Nephron (organoid): Measurements from ENCODE around the gene C10orf105.

ENCODE experiments used
- H3K27ac Mint-ChIP-seq, 3 experiments: 2 replicates each; pipeline ENCODE4 v1.8.0; 2020; ENCODE audit warnings: mixed read lengths in 3 of 3, mild to moderate bottlenecking in 2 of 3, moderate library complexity in 1 of 3
- H3K27me3 Mint-ChIP-seq: 2 replicates; pipeline ENCODE4 v1.8.0; 2021; ENCODE audit warnings: low read depth, mild to moderate bottlenecking, moderate library complexity, mixed read lengths
- H3K36me3 Mint-ChIP-seq: 2 replicates; pipeline ENCODE4 v1.8.0; 2020; ENCODE audit warnings: low read depth, mixed read lengths
- H3K4me1 Mint-ChIP-seq: 2 replicates; pipeline ENCODE4 v1.8.0; 2020; ENCODE audit warnings: mixed read lengths
- H3K4me3 Mint-ChIP-seq, 3 experiments: 2 replicates each; pipeline ENCODE4 v1.8.0; 2020; ENCODE audit warnings: mild to moderate bottlenecking in 3 of 3, mixed read lengths in 3 of 3, moderate library complexity in 2 of 3
- H3K9me3 Mint-ChIP-seq: 2 replicates; pipeline ENCODE4 v1.8.0; 2020; ENCODE audit warnings: mixed read lengths
- TF ChIP-seq, protein P1 (sequence below), 3 experiments: fragments of 200-600 bp; sonication (generic); IDR thresholded peaks; one replicate each; pipeline ENCODE4 v1.5.0; 2021; ENCODE audit warnings: antibody characterized with exemption in 3 of 3; ENCODE audit not compliant: unreplicated experiment in 3 of 3

C10orf105 gene

DNA sequence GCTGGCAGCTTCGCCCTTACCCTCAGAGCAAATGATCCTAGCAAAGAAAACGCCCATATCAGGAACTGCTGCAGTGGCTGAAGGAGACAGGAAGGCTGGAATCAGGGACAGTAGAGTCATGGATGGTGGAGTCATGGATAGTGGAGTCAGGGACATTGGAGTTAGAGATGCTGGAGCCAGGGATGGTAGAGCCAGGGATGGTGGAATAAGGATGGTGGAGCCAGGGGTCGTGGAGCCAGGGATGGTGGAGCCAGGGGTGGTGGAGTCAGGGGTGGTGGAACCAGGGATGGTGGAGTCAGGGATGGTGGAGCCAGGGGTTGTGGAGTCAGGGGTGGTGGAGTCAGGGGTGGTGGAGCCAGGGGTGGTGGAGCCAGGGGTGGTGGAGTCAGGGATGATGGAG, 31.3 kb downstream of the C10orf105 start:
- H3K9me3 Mint-ChIP-seq = peaks cover 3% of the 10 kb centered on the region
- TF ChIP-seq, protein P1, sequence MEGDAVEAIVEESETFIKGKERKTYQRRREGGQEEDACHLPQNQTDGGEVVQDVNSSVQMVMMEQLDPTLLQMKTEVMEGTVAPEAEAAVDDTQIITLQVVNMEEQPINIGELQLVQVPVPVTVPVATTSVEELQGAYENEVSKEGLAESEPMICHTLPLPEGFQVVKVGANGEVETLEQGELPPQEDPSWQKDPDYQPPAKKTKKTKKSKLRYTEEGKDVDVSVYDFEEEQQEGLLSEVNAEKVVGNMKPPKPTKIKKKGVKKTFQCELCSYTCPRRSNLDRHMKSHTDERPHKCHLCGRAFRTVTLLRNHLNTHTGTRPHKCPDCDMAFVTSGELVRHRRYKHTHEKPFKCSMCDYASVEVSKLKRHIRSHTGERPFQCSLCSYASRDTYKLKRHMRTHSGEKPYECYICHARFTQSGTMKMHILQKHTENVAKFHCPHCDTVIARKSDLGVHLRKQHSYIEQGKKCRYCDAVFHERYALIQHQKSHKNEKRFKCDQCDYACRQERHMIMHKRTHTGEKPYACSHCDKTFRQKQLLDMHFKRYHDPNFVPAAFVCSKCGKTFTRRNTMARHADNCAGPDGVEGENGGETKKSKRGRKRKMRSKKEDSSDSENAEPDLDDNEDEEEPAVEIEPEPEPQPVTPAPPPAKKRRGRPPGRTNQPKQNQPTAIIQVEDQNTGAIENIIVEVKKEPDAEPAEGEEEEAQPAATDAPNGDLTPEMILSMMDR (IDR thresholded peaks at IDR 0.05; ENCODE audit: unreplicated experiment in 3 of 3) = no peak
- peaks cover 4% of the 10 kb centered on the region for H3K36me3 Mint-ChIP-seq
- peaks cover 9% of the 10 kb centered on the region for H3K4me1 Mint-ChIP-seq
- peak overlapping the region in 1 of 3 experiments; percentile 21 for H3K4me3 Mint-ChIP-seq
- H3K27ac Mint-ChIP-seq = peak overlapping the region in 1 of 3 experiments; percentile 62
- H3K27me3 Mint-ChIP-seq = peaks cover 19% of the 10 kb centered on the region

DNA sequence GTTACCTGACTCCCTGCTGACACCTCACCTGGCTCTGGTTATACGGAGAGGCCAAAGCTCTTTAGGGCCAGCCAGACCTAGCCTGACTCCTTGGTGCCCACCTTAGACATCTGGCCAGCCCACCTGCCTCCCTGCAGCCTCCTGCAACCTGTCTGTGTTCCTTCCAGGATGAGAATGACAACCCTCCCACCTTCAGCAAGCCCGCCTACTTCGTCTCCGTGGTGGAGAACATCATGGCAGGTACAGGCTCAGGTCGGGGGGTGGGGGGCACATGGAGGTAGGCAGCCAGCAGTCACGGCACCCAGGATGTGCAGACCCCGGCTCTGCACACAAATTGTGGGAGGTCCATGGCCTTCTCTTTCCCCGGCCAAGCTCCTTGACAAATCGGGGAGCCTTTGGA, 32.1 kb downstream of the C10orf105 start:
- peaks cover 3% of the 10 kb centered on the region for H3K9me3 Mint-ChIP-seq
- H3K4me3 Mint-ChIP-seq = no peak overlapping the region
- H3K27me3 Mint-ChIP-seq = peaks cover 19% of the 10 kb centered on the region
- H3K36me3 Mint-ChIP-seq = peaks cover 4% of the 10 kb centered on the region
- H3K27ac Mint-ChIP-seq = no peak overlapping the region
- peaks cover 9% of the 10 kb centered on the region for H3K4me1 Mint-ChIP-seq
- TF ChIP-seq, protein P1 (IDR thresholded peaks at IDR 0.05; ENCODE audit: unreplicated experiment in 3 of 3) = no peak

DNA sequence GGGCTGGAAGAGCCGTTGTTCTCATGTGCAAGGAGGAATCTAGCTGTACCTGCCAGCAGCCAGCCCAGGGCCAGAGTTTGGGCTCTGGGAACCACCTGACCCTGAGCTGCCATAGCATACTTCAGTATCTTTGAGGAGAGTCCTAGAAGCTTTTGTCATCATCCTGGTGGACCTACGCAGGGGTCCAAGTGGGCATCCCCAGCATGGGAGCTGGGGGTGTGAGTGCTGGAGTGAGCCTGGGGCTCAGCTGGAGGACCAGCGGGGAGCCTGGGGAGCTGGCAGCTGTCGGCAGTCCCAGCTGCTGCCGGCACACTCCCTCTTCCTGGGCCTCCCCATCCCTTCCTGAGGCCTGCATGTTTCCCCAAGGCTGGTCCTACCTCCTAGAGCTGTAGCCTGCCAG, 32.5 kb downstream of the C10orf105 start:
- Mint-ChIP-seq H3K27me3 (peaks cover 19% of the 10 kb centered on the region), H3K4me3 (no peak overlapping the region), H3K9me3 (peaks cover 3% of the 10 kb centered on the region), H3K36me3 (peaks cover 4% of the 10 kb centered on the region), H3K27ac (no peak overlapping the region), H3K4me1 (peaks cover 9% of the 10 kb centered on the region)
- TF ChIP-seq, protein P1 (IDR thresholded peaks at IDR 0.05; ENCODE audit: unreplicated experiment in 3 of 3) = no peak

DNA sequence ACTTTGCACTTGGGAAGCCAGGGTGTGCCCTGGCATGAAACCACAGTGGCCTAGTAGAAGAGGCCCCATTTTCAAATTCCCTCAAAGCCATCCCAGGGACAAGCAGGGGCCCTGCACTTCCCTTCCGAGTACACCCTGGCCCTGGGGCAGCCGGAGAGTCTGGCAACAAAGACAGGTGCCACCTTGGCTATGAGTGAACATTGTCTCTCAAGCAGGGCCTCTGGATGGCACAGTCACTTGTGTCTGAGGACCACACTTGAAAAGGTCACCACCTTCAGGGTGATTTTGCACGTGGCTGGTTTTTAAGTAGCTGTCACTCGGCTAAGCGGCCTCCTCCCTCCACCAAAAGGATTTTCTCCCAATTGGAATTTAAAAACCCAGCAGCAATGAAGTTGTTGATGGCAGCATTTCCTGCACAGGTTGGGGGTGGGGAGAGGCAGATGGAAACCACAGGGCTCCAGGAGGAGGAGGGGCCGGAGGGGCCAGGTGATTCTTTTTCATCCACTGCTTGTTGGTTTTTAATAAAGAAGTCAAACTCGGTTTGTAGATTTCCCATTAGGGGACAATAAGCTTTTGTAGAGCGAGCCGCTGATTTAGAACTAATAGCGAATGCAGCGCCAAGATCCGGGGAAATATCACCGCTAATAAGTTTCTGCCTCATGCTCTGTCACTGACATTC, 33.9 kb downstream of the C10orf105 start:
- H3K4me1 Mint-ChIP-seq = peaks cover 9% of the 10 kb centered on the region
- no peak overlapping the region for H3K27ac Mint-ChIP-seq
- no peak overlapping the region for H3K4me3 Mint-ChIP-seq
- H3K9me3 Mint-ChIP-seq = peaks cover 3% of the 10 kb centered on the region
- H3K27me3 Mint-ChIP-seq = peaks cover 25% of the 10 kb centered on the region
- TF ChIP-seq, protein P1 (IDR thresholded peaks at IDR 0.05; ENCODE audit: unreplicated experiment in 3 of 3) = no peak
- H3K36me3 Mint-ChIP-seq = peaks cover 4% of the 10 kb centered on the region

DNA sequence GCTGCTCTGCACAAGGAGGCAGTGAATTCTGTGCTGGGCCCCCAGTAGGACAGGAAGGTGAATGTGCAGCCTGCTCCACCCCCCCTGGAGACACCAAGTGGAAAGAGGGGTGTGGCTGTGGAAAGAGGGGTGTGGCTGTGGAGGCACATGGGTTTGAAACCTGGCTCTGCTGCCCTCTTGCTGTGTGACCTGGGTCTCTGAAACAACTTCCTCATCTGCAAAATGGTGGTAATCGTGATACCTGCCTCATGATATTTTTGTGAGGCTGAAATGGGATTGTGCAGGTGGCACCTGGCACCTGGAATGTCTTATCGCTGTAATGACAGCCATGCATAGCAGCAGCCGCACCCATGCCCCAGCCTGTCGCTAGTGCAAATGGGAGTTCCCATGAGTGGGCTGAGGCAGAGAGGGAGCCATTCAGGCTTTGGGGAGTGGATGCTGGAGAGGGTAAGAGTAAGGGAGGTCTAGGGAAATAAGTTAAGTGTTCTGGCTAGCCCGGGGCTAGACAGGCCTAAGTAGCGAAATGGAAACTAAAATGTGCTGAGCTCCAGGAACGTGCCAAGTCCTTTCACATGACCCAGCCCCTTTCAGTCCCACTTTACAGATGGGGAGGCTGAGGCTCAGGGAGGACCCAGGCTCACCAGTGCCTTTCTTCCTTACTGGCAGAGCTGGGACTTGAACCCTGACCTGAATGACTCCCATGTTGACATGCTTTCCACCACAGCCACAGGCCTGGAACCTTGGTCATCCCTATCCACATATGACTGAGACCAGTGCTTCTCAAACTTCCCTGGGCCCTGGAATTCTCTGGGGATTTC, 35.0 kb downstream of the C10orf105 start:
- TF ChIP-seq, protein P1 (IDR thresholded peaks at IDR 0.05; ENCODE audit: unreplicated experiment in 3 of 3) = no peak
- Mint-ChIP-seq H3K9me3 (peaks cover 3% of the 10 kb centered on the region), H3K4me1 (peaks cover 9% of the 10 kb centered on the region), H3K4me3 (no peak overlapping the region), H3K27ac (no peak overlapping the region), H3K36me3 (peaks cover 4% of the 10 kb centered on the region), H3K27me3 (peaks cover 24% of the 10 kb centered on the region)
